Neural cell (in vitro differentiated cells): ENCODE results near the gene SAMM50.

Source experiments
- CTCF ChIP-seq: fragments of 450-650 bp; IDR thresholded peaks from 2 replicates; pipeline ENCODE4 v1.5.1; 2014; ENCODE audit warnings: antibody characterized with exemption, mild to moderate bottlenecking, moderate library complexity; ENCODE audit not compliant: poor library complexity, severe bottlenecking
- EP300 ChIP-seq: fragments of 450-650 bp; conservative IDR thresholded peaks from 2 replicates; pipeline ENCODE4 v1.6.1; 2014; ENCODE audit warnings: antibody characterized with exemption, mild to moderate bottlenecking, moderate library complexity; ENCODE audit not compliant: poor library complexity, severe bottlenecking
- EZH2 ChIP-seq: fragments of 200-600, 300-800 bp; shearing (Covaris generic), sonication (generic); IDR thresholded peaks from 2 replicates; pipeline ENCODE4 v1.6.1; 2014; ENCODE audit warnings: antibody characterized with exemption, low read length, borderline replicate concordance, mild to moderate bottlenecking; ENCODE audit not compliant: insufficient read depth, poor library complexity, severe bottlenecking
- POLR2AphosphoS5 ChIP-seq: IDR thresholded peaks from 2 replicates; pipeline ENCODE4 v1.6.1; 2012
- RAD21 ChIP-seq: fragments of 450-650 bp; conservative IDR thresholded peaks from 2 replicates; pipeline ENCODE4 v1.6.1; 2014; ENCODE audit warnings: antibody characterized with exemption, mild to moderate bottlenecking, moderate library complexity
- REST ChIP-seq: IDR thresholded peaks from 2 replicates; pipeline ENCODE4 v1.6.1; 2012; ENCODE audit warnings: borderline replicate concordance
- SMC3 ChIP-seq: fragments of 450-650 bp; conservative IDR thresholded peaks from 2 replicates; pipeline ENCODE4 v1.6.1; 2014; ENCODE audit warnings: antibody characterized with exemption, mild to moderate bottlenecking, moderate library complexity; ENCODE audit not compliant: poor library complexity
- TAF1 ChIP-seq: IDR thresholded peaks from 2 replicates; pipeline ENCODE4 v1.6.1; 2012; ENCODE audit warnings: low read depth

GRCh38 chr22:44025171-44026065 lies 70.2 kb downstream of the SAMM50 start:
- TF ChIP-seq CTCF (no peak), TAF1 (no peak), EP300 (no peak), REST (no peak), POLR2AphosphoS5 (no peak), EZH2 (no peak), SMC3 (no peak), RAD21 (no peak)
